ENCODE measurements around the gene KRTAP2-2.
"Not testable (repeated sequence)": the region's sequence is repeated elsewhere in the genome, so short reads cannot be mapped to it uniquely, and the experiment has no call there.

KRTAP2-2 gene

DNA sequence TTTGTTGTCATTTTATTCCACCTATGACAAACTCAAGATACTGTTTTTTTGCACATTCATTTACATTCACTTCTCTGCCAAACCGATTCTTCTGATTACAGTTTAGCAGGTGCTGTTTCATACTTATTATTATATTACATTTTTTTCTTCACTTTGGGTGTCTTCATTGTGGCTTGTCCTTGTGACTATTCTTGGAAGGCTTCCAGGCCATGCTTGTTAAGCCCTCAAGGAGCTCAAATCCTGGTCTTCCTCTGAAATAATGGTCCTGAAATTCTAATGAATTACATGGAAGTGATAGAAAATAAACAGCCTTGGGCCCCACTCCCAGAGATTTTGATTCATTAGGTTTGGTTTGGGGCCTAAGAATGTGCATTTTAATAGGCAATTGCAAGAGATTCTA, 9.3 kb upstream of the KRTAP2-2 start:
- no peak for DNase-seq

DNA sequence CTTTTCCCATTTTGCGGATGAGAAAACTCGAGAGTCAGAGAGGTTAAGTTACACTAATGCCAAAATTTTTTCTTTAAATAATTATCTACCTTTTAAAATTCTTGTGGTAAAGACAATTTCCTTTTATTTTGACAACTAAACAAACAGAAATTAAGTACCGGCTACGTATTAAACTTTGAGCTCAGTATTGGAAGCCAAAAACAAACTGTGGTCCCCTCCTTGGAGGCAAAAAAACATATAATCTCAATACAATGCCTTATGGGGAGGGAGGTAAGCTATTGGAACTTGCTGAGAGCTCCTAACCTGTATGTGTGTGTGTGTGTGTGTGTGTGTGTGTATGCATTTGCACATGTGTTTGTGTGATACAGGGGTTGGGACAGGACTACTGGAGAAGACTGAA, 8.4 kb upstream of the KRTAP2-2 start:
- DNase-seq = no peak

DNA sequence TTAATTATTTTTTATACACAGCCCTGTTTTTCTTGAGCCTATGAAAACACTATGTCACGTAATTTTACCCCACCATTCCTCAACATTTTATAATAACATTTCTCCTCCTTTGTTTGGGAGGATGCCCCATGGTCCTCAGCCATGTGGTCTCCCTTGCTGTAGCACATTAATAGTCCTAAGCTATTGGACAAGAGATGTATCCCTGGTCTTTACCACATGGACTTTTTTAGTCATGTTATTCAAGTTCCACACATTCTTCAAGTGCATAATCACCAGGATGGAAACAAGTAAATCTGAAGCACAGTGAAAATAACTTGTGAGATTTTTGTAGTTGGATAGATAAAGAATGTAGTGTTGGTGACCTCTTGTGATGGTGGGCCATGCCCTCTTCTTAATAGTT, 6.9 kb upstream of the KRTAP2-2 start:
- DNase-seq = no peak

DNA sequence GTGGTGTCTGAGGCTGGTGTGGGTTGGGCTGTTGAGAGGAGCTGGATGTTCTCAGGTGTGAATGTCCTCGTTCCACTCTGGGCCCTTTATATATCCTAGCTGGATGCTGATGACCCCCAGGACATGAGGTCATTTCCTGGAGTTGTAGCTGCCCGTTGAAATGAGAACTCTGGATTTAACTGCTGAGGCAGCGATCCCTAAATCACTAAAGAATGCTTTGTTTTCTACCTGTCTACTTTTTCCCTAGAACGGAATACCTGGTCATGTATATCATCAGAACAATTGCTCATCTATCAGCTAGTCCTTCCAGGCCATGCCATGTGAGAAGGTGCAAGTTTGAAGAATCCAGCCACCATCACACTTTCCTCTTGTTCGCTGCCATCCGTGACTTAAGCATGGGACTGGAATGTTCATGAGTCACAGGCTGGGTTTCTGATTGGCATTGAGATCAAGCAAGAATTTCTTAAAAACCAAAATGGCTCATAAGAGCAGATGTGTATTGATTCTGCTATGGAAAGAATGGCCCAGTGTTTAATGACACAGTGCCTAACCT, 5.1 kb upstream of the KRTAP2-2 start, which contains the start of gene KRTAP2-3:
Gene KRTAP2-3, minus strand, starts transcription at position 63 of the 553 bp plus-strand sequence. CDS start 64 bp downstream, outside the sequence.
- no peak for DNase-seq

DNA sequence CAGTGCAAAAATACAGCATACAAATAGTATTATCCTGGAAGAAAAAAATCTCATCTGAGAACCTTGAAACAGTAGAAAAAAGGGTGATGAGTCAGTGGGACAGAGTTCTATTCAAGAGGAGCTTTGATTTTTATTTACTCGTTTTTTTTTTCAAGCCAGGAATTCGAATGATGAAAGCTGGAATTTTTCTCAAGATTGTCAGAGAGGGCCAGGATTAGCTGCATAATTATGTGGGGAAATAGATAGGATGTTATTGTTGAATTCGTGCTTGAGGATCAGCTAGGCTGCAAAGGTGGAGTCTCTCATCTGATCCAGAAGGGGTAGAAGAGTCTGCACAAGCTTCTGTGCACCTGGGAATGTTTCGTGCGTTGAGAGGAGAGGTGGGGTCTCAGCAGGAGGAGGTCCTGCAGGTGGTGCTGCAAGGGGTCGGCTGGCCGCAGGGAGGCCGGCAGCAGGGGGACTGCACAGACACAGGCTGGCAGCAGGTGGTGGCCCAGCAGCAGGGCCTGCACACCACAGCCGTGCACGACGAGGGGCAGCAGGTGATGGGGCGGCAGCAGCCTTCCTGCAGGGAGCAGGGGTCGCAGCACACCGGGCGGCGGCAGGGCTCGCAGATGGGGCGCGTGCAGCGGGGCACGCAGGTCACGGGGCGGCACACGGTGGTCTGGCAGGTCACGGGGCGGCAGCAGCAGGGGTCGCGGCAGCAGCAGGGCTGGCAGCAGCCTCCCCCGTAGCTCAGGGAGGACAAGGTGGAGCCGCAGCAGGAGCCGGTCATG, 4.4 kb upstream of the KRTAP2-2 start:
- not testable (repeated sequence) for DNase-seq

DNA sequence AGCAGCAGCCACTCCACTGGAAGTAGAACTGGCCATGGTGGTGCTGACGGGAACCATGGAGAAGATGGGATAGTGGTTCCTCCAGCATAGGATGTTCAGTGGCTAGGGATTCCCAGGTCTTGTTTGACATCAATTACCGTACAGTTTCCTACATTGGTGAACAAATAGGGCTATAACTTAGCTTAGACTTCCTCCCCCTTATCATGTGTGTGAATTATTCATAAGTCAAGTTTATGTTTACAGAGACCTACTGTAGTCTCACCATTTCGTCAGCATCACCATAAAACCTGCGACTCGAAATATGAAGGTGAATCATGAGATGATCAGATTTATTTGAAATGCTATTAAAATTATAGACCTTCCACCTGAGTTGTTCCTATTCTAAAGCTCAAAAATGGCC, 3.7 kb upstream of the KRTAP2-2 start:
- DNase-seq = no peak

DNA sequence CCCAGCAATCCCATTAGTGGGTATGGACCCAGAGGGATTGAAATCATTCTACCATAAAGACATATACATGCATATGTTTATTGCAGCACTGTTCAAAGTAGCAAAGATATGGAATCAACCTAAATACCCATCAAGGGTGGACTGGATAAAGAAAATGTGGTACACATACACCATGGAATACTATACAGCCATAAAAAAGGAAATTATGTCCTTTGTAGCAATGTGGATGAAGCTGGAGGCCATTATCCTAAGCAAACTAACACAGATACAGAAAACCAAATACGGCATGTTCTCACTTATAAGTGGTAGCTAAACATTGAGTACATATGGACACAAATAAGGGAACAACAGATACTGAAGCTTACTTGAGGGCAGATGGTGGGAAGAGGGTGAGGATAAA, 2.5 kb upstream of the KRTAP2-2 start:
- no peak for DNase-seq

DNA sequence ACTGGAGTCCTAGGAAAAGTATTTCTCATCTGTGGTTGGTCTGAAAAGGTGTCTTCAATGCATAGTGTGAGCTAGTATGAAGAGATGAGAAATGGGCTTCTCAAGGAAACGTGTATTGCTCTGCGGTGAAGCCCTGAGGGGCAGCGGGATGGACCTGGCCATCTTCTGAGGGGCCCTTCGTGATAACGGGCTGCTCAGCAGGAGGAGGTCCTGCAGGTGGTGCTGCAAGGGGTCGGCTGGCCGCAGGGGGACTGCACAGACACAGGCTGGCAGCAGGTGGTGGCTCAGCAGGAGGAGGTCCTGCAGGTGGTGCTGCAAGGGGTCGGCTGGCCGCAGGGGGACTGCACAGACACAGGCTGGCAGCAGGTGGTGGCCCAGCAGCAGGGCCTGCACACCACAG, 474 bp downstream of the KRTAP2-2 start:
- DNase-seq = not testable (repeated sequence)

DNA sequence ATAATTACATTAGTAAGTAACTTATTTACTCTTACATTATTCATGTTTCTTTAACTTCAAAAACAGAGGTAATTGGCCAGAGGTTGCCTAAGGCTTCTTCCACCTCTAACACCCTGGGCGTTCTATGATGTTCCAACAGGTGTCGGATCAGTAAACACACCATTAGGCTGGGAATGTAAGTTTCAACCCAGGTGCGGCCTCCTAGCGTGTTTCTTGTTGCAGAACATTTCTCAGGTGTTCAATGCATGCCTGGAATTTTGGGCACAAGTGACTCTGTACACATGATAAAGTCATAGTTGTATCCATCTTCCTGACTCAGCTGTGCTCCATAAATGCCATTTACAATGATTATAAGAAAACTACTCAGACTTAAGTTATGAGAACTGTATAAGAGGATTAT, 1.0 kb downstream of the KRTAP2-2 start:
- DNase-seq = no peak

DNA sequence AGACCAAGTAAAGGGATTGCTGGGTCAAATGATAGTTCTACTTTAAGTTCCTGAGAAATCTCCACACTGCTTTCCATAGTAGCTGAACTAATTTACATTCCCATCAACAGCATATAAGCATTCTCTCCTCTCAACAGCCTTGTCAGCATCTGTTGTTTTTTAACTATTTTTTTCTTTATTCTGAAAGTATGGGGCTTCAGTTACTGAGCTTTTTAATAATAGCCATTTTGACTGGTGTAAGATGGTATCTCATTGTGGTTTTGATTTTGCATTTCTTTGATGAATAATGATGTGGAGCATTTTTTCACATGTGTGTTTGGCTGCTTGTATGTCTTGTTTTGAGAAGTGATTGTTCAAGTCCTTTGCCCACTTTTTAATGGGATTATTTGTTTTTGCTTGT, 2.5 kb downstream of the KRTAP2-2 start:
- DNase-seq = no peak

DNA sequence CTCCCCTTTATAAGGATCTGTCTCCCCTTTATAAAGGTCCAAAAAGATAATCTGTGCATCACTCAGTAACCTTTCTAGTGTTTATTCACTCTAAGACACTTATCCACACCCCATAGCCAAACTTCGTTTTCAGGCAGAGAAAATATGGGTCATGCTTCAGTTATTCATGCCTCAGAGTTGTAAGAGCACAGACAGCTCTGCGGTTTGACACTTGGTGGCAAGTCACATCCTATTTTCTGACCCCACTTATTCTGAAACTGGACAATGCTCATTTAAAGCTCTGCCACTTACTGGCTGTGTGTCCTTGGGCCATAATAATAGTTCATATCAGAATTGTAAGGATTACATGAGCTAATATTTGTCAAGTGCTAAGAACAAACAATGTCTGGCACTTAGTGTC, 5.9 kb downstream of the KRTAP2-2 start:
- no peak for DNase-seq

DNA sequence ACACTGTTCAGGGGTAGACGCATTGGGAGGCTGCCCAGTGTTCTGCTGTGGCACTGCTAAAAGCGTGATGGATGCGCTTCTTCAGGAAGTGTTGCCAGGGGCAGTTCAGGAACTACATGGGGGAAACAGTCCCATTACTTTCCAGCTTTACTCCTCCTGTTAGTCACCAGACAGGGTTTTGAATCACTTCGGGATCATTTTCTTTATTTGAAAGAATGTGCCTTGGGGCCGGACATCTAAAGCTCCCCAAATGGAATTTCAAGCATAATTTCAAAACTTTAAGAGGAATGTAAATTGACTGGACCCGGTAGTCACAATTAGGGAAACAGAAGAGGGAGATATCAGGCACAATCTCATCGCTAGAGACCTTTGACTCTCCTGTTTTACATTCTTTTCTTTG, 6.6 kb downstream of the KRTAP2-2 start:
- no peak for DNase-seq

DNA sequence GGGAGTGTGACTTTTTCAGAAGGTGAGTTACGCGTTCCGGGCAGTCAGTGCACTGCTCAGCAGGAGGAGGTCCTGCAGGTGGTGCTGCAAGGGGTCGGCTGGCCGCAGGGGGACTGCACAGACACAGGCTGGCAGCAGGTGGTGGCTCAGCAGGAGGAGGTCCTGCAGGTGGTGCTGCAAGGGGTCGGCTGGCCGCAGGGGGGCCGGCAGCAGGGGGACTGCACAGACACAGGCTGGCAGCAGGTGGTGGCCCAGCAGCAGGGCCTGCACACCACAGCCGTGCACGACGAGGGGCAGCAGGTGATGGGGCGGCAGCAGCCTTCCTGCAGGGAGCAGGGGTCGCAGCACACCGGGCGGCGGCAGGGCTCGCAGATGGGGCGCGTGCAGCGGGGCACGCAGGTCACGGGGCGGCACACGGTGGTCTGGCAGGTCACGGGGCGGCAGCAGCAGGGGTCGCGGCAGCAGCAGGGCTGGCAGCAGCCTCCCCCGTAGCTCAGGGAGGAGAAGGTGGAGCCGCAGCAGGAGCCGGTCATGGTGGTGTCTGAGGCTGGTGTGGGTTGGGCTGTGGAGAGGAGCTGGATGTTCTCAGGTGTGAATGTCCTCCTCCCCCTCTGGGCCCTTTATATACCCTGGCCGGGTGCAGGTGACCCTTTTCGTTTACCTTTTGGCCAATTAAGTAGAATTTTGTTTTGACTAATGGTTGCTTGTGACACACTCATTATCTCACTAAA, 8.1 kb downstream of the KRTAP2-2 start, which contains the start of gene KRTAP2-1:
Gene KRTAP2-1, minus strand, starts transcription at position 582 of the 731 bp plus-strand sequence. Its CDS starts 49 bp downstream, at position 533.
- not testable (repeated sequence) for DNase-seq

DNA sequence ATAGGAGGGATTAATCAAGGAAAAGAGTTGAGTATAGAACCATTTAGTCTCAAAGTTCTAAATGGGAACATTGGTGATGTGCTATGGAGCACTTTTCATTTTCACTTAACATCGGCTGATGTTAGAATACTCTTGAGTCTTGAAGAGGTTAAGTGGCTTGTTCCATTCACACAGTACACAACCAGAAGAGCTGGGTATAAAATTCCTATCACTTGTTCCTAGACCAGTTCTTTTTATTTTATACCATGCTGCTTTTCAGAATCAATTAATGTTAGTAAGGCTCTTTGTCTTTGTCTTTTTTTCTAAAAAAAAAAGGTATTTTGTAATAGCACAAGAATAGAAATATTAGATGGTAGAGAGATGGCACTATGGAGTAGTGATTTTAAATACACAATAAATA, 12.1 kb downstream of the KRTAP2-2 start:
- no peak for DNase-seq

DNA sequence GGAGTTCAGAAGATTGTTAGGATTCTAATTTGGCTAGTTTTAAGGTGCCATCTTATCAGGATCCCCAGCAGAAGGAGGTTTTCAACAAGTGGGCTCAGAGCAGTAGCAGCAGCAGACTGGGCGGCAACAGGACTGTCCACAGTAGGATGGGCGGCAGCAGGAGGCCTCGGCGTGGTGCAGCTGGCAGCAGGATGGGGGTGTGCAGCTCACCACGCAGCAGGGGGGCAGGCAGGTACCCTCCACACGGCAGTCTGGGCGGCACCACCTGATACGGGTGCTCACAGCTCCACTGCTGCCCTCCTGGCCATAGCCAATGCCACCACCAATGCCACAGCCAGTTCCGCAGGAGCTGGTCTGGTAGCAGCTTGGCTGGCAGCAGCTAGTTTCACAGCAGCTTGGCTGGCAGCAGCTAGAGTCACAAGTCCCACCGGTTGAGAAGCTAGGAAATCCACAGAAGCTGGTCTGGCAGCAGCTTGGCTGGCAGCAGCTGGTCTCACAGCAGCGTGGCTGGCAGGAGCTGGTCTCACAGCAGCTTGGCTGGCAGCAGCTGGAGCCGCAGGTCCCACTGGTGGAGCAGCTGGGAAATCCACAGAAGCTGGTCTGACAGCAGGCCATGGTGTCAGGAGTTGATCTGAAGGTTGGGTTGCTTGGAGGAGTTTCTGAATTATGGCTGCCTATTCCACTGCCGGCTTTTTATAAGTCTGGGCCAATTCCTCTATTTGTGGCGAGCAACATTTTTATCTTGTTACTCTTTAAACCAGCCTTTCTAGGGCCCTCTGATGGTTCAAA, 14.1 kb downstream of the KRTAP2-2 start, which contains the start of gene KRTAP1-1:
Gene KRTAP1-1, minus strand, starts transcription at position 668 of the 789 bp plus-strand sequence. Its CDS starts 53 bp downstream, at position 615.
- DNase-seq = peak in 1 of 2 experiments; percentile 2

DNA sequence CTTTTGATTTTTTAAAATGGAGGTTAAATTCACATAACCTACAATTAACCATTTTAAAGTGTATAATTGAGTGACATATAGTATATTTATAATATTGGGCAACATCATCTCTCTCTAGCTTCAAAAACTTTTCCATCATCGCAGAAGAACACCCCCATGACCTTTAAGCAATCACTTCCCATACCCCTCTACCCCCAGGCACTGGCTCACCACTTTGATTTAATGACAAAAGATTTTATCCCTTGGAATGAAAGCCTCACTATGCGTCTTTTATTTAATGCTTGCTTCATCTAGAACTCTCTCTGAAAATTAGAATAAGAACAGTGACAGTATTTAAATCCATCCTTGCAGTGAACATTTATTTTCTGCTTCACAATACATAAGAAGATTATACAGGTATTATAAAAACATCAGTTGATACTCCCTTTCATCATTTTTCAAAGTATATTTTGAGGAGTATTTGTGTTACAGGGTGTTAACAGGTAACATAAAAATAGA, 17.1 kb downstream of the KRTAP2-2 start:
- DNase-seq = no peak

DNA sequence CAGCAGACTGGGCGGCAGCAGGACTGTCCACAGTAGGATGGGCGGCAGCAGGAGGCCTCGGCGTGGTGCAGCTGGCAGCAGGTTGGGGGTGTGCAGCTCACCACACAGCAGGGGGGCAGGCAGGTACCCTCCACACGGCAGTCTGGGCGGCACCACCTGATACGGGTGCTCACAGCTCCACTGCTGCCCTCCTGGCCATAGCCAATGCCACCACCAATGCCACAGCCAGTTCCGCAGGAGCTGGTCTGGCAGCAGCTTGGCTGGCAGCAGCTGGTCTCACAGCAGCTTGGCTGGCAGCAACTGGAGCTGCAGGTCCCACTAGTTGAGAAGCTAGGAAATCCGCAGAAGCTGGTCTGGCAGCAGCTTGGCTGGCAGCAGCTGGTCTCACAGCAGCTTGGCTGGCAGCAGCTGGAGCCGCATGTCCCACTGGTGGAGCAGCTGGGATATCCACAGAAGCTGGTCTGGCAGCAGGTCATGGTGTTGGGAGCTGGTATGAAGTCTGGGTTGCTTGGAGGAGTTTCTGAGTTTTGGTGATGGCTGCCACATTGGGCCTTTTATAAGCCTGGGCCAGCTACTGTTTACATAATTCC, 20.6 kb downstream of the KRTAP2-2 start, which contains the start of gene KRTAP1-3:
Gene KRTAP1-3, minus strand, starts transcription at position 529 of the 590 bp plus-strand sequence. Its CDS starts 53 bp downstream, at position 476.
- not testable (repeated sequence) for DNase-seq

DNA sequence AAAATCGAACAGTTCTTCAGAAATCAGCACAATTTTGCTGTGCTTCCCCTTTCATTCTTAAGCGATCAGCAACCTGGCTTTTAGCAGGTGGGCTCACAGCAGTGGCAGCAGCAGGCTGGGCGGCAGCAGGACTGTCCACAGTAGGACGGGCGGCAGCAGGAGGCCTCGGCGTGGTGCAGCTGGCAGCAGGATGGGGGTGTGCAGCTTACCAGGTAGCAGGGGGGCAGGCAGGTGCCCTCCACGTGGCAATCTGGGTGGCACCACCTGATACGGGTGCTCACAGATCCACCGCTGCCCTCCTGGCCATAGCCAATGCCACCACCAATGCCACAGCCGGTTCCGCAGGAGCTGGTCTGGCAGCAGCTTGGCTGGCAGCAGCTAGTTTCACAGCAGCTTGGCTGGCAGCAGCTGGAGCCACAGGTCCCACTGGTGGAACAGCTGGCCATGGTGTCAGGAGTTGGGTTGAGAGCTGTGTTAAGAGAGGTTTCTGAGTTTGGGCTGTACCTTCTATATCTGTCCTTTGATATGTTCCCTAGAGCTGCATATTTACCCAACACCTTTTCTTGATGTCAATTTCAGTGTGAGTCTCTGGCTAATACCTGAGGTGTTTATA, 25.3 kb downstream of the KRTAP2-2 start, which contains the start of gene KRTAP1-4:
Gene KRTAP1-4, minus strand, starts transcription at position 563 of the 613 bp plus-strand sequence. Its CDS starts 117 bp downstream, at position 446.
- DNase-seq = no peak

DNA sequence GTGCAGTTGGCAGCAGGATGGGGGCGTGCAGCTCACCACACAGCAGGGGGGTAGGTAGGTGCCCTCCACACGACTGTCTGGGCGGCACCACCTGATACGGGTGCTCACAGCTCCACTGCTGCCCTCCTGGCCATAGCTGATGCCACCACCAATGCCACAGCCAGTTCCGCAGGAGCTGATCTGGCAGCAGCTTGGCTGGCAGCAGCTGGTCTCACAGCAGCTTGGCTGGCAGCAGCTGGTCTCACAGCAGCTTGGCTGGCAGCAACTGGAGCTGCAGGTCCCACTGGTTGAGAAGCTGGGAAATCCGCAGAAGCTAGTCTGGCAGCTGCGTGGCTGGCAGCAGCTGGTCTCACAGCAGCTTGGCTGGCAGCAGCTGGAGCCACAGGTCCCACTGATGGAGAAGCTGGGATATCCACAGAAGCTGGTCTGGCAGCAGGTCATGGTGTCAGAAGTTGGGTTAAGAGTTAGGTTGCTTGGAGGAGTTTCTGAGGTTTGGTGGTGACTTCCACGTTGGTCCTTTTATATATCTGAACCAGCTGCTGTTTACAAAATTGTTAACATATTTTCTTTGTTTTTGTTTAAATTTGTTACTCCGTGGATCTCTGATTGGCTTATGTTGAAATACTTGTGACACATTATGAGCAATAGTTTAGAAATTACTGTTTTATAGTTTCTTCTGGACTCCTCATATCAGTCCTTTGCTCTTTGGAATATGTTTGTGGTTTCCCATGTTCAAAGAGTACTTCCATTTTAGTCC, 28.1 kb downstream of the KRTAP2-2 start, which contains the start of gene KRTAP1-5:
Gene KRTAP1-5, minus strand, starts transcription at position 494 of the 757 bp plus-strand sequence. Its CDS starts 53 bp downstream, at position 441.
- DNase-seq = no peak

DNA sequence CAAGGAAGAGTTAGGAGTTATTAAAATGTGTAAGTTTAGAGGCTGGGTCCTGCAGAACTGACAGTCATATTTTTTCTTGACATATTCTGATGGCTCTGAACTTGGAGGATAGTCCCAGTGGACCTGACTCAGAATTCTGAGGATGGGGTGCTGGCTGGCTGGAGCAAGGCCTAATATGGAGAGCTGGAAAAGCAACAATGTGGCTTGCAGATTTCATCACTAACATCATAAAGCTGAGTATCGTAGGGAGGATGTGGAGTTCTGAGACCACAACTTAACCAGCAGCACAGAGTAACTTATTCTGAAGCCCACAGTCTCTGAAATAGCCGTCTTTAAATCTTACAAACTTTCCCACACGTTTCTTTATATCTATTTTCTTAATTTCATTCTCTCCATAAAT, 30.3 kb downstream of the KRTAP2-2 start:
- DNase-seq = no peak

Measured in NCI-H524 (cell line).